Lower lobe of right lung (tissue), 2 donors: Measurements from ENCODE around the gene VCPKMT. TPM values are rescaled to one million over a fixed set of nuclear protein-coding genes. Genes with fewer than 3 reads are reported as not detected.

Experiments
- ATAC-seq, 2 donors: fragments of 200-7000 bp; cut with Tn5 transposase; one replicate each; pipeline ENCODE4 v1.9.1; 2020 to 2022; ENCODE audit warnings: mild to moderate bottlenecking in 2 of 2, moderate library complexity in 2 of 2
- DNase-seq: peaks from one replicate; pipeline ENCODE4 v3.0.0-alpha.2; 2020
- H3K27ac ChIP-seq: fragments of 200-600 bp; one replicate; pipeline ENCODE4 v1.8.0; 2022
- H3K27me3 ChIP-seq: fragments of 200-600 bp; one replicate; pipeline ENCODE4 v1.8.0; 2022; ENCODE audit warnings: low read depth
- H3K36me3 ChIP-seq: fragments of 200-600 bp; one replicate; pipeline ENCODE4 v1.8.0; 2022; ENCODE audit warnings: mild to moderate bottlenecking
- H3K4me1 ChIP-seq: fragments of 200-600 bp; one replicate; pipeline ENCODE4 v1.8.0; 2022
- H3K4me3 ChIP-seq: fragments of 200-600 bp; one replicate; pipeline ENCODE4 v1.8.0; 2022; ENCODE audit warnings: mild to moderate bottlenecking
- H3K9me3 ChIP-seq: fragments of 200-600 bp; one replicate; pipeline ENCODE4 v1.8.0; 2022
- intact Hi-C: fragments of 100-400 bp; cut with DNase I; formaldehyde crosslinking; loops from one replicate; pipeline ENCODE4 v1.11.0; 2022
- total RNA-seq: library from RNA; stranded (reverse); fragmentation: NEBNext Ultra II Directional; extraction: Animal tissue kit (Norgen Biotek cat#: 25700); gene quantifications from one replicate; pipeline ENCODE4 v1.2.1, GENCODE V29; 2021
- TF ChIP-seq, protein P1 (sequence below): fragments of 200-600 bp; IDR thresholded peaks from one replicate; pipeline ENCODE4 v1.8.0; 2022; ENCODE audit warnings: antibody characterized with exemption, mild to moderate bottlenecking
- donor health status: DM: no; HTN: yes; CAD: no; lungs with severe emphysema.

VCPKMT gene
- total RNA-seq, 1 donor from 2014 or later = 8.0 TPM

DNA sequence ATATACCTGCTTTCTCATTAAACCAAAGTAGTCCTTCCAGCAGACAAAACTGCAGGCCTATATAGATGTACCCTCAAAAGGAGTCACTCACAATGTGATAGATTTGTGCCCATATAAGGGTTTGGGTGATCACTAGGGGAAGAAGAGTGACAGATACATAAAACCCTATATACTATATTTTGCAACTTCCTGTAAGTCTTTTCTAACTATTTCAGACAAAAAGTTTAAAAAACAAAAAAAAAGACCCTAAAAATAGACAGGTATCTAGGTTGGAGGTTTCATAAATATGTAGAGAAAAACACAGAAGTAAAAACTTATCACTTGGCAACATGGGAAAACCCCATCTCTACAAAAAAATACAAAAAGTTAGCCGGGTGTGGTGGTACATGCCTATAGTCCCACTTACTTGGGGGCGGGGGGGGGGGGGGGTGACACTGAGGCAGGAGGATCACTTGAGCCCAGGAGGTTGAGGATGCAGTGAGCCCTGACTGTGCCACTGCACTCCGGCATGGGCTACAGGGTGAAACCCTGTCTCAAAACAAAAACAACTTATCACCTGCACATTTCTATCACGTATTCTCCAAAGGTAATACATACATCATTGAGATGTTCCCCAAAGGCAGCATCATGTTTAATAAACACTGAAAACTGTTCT, 2.9 kb downstream of the VCPKMT start:
- DNase-seq (no peak), ATAC-seq (no peak)
- TF ChIP-seq, protein P1, sequence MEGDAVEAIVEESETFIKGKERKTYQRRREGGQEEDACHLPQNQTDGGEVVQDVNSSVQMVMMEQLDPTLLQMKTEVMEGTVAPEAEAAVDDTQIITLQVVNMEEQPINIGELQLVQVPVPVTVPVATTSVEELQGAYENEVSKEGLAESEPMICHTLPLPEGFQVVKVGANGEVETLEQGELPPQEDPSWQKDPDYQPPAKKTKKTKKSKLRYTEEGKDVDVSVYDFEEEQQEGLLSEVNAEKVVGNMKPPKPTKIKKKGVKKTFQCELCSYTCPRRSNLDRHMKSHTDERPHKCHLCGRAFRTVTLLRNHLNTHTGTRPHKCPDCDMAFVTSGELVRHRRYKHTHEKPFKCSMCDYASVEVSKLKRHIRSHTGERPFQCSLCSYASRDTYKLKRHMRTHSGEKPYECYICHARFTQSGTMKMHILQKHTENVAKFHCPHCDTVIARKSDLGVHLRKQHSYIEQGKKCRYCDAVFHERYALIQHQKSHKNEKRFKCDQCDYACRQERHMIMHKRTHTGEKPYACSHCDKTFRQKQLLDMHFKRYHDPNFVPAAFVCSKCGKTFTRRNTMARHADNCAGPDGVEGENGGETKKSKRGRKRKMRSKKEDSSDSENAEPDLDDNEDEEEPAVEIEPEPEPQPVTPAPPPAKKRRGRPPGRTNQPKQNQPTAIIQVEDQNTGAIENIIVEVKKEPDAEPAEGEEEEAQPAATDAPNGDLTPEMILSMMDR = no peak
- Histone ChIP-seq H3K4me3 (no peak overlapping the region), H3K9me3 (no peaks in the 10 kb centered on the region), H3K4me1 (peaks cover 16% of the 10 kb centered on the region), H3K27ac (no peak overlapping the region), H3K36me3 (peaks cover 67% of the 10 kb centered on the region), H3K27me3 (no peaks in the 10 kb centered on the region)
- intact Hi-C loops = no loop called here

DNA sequence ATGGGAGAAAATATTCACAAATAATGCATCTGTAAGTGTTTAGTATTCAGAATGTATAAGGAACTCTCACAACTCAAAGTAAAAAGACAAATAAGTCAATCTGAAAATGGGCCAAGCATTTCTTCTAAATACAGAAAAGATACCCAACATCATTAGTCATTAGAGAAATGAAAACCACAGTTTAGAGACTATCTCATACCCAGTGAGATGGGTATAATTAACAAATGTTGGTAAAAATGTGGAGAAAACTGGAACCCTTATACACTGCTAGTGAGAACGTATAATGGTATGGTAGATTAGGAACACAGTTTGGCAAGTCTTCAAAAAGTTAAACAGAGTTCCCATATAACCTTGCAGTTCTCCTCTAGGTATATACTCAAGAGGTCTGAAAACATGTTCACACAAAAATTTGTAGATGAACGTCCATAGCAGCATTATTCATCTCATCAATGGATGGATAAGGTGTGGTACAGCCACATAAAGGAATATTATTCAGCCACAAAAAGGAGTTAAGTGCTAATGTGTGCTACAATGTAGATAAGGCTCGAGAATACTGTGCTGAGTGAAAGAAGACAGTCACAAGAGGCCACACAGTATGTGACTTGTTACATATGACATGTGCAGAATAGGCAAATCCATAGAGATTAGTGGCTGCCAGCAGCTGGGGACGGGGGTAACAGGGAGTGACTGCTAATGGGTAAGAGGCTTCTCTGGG, 5.9 kb downstream of the VCPKMT start:
- H3K36me3 ChIP-seq = peaks cover 68% of the 10 kb centered on the region

DNA sequence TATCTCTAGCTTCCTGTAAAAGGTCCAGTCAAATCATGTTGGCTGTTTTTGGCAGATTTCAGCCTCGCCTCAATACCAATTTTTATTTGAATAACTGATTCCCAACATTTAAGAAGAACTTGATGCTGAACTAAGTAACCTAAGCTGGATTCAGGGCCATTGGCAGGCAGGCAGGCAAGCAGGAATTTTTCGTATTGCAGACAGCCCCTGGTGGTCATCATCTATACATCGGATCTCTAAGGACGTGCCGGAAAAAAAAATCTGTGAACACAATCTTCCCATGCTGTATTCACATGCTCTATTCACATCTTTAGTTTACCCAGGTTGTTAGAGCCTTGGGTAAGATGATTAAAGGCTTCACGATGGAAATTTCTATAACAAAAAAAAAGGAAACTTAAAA, 7.0 kb downstream of the VCPKMT start:
- TF ChIP-seq, protein P1 = no peak
- DNase-seq = no peak
- intact Hi-C loops = no loop called here
- Histone ChIP-seq H3K9me3 (no peaks in the 10 kb centered on the region), H3K36me3 (peaks cover 61% of the 10 kb centered on the region), H3K4me1 (no peaks in the 10 kb centered on the region), H3K27ac (no peak overlapping the region), H3K27me3 (no peaks in the 10 kb centered on the region), H3K4me3 (no peak overlapping the region)
- no peak for ATAC-seq

More for the DNA sequence above, 5.9 kb downstream of the VCPKMT start:
- DNase-seq (no peak), ATAC-seq (no peak)
- Histone ChIP-seq H3K27me3 (no peaks in the 10 kb centered on the region), H3K4me3 (no peak overlapping the region), H3K27ac (no peak overlapping the region), H3K4me1 (peaks cover 4% of the 10 kb centered on the region), H3K9me3 (no peaks in the 10 kb centered on the region)
- intact Hi-C loops = no loop called here
- TF ChIP-seq, protein P1 = no peak

DNA sequence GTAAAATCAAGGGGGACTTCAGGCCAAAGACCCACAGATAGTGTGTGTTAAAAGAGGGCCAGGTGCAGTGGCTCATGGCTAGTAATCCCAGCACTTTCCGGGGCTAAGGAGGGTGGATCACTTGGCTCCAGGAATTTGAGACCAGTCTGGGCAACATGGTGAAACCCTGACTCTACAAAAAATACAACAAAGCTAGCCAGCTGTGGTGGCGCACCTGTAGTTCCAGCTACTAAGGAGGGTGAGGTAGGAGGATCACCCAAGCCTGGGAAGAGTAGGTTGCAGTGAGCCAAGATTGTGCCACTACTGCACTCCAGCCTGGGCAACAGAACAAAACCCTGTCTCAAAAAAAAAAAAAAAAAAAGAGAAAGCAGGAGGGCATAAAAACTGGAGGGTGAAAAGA, 8.5 kb downstream of the VCPKMT start:
- H3K4me1 ChIP-seq = no peaks in the 10 kb centered on the region
- H3K4me3 ChIP-seq = no peak overlapping the region
- no peaks in the 10 kb centered on the region for H3K27me3 ChIP-seq
- H3K9me3 ChIP-seq = no peaks in the 10 kb centered on the region
- ATAC-seq (peak; percentile 26 to 51), DNase-seq (no peak)
- intact Hi-C loops = no loop called here
- peaks cover 46% of the 10 kb centered on the region for H3K36me3 ChIP-seq
- TF ChIP-seq, protein P1 = no peak
- H3K27ac ChIP-seq = peak overlapping the region; percentile 13

DNA sequence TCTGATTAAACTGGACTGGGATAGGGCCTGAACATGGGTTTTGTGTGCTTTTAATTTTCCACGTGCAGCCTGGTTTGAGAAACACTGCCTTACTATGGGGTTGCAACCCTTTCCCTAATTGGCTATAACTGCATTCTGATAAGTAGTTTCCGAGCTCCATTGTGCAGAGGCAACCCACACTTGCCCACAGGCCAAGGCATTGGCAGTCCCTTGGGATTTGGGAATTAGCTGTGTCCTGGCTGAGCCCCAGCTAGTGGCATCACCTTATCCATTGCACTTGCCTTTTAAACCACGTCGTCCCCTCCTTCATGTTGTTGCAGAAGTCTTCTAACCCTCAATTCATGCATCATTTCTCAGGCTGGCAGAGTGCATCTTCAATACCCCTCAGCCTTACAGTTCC, 10.2 kb downstream of the VCPKMT start:
- Histone ChIP-seq H3K27me3 (no peaks in the 10 kb centered on the region), H3K36me3 (peaks cover 30% of the 10 kb centered on the region), H3K27ac (no peak overlapping the region), H3K4me3 (no peak overlapping the region), H3K4me1 (no peaks in the 10 kb centered on the region), H3K9me3 (no peaks in the 10 kb centered on the region)
- intact Hi-C loops = no loop called here
- TF ChIP-seq, protein P1 = no peak
- no peak for ATAC-seq
- DNase-seq = no peak
